ENCODE results near the gene ACSM2A. TPM values are rescaled to one million over a fixed set of nuclear protein-coding genes. Genes with fewer than 3 reads are reported as not detected.
"Not testable (repeated sequence)": the region's sequence is repeated elsewhere in the genome, so short reads cannot be mapped to it uniquely, and the experiment has no call there.

Gene ACSM2A
- total and polyA plus RNA-seq, 2 of the 4 experiments (the other 2 are of a cell fraction), result not detected

DNA sequence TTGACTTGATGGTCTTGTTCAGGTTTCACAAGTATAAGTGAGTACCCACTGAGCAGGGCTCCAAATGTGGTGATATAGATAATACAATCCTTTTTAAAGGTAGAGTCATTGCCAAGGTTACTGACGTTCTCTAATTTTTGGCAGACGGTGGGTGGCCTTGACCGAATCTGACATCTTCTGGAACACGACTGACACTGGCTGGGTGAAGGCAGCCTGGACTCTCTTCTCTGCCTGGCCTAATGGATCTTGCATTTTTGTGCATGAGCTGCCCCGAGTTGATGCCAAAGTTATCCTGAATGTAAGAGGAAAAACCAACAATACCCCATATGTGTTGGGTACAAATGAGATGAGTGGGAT lies 27.6 kb upstream of the ACSM2A start:
- no CpG with 5 or more reads among the region's 5 CpGs for WGBS, 2 experiments (ENCODE audit: extremely low coverage in 2 of 2, insufficient read length in 1 of 2)
- ATAC-seq (ENCODE audit: low read depth); H4K5ac ChIP-seq (ENCODE audit: low read depth, low read length); H2AFZ ChIP-seq (replicated peaks; ENCODE audit: low read length, poor library complexity); H4K91ac ChIP-seq (ENCODE audit: insufficient read depth, low read depth, low read length); H4K20me1 ChIP-seq (ENCODE audit: insufficient read depth, low read length); intact Hi-C loops (cut with micrococcal nuclease); POLR2A ChIA-PET (ENCODE audit: unreplicated experiment); H3K36me3 ChIP-seq (ENCODE audit: control insufficient read depth, insufficient read depth, low read length); H3K18ac ChIP-seq (ENCODE audit: low read depth, low read length); dilution Hi-C loops (cut with HindIII; ENCODE audit: low sequenced_read_pairs, unreplicated experiment); H2BK20ac ChIP-seq (ENCODE audit: low read depth, low read length); H3K14ac ChIP-seq (replicated peaks; ENCODE audit: low read depth, low read length); H3K27ac ChIP-seq (ENCODE audit: insufficient read depth, low read length); H2BK120ac ChIP-seq (ENCODE audit: low read depth, low read length); H2BK5ac ChIP-seq (ENCODE audit: low read depth, low read length, poor library complexity, severe bottlenecking); DNase-seq; H3K4me1 ChIP-seq (ENCODE audit: control insufficient read depth, insufficient read depth, low read length); H3K4ac ChIP-seq (ENCODE audit: low read depth, low read length); H2AK5ac ChIP-seq (ENCODE audit: low read depth, low read length); H3K23ac ChIP-seq (ENCODE audit: low read depth, low read length); H3K4me2 ChIP-seq (ENCODE audit: low read depth, low read length); H4K8ac ChIP-seq (ENCODE audit: low read depth in 2 of 2, low read length in 2 of 2); H3K56ac ChIP-seq (ENCODE audit: extremely low read depth, insufficient read depth, low read length); H3K9ac ChIP-seq (ENCODE audit: low read depth, low read length); H3K79me1 ChIP-seq (ENCODE audit: low read depth in 1 of 2, low read length in 2 of 2); H3K9me3 ChIP-seq (ENCODE audit: control insufficient read depth, insufficient read depth, low read length); CTCF ChIA-PET; H3K27me3 ChIP-seq (ENCODE audit: control insufficient read depth, insufficient read depth, low read length); BruUV-seq (replicated peaks); in situ Hi-C loops (cut with MboI; ENCODE audit: low sequenced_read_pairs); H2AK9ac ChIP-seq (replicated peaks; ENCODE audit: low read depth, low read length, poor library complexity); H2BK15ac ChIP-seq (ENCODE audit: low read depth, low read length); H3K4me3 ChIP-seq (ENCODE audit: insufficient read depth, low read depth, low read length); H3K9me1 ChIP-seq (ENCODE audit: insufficient read depth, low read length): not testable (repeated sequence)
